SU-DHL-6 (cell line): ENCODE data around the gene ACE.

Experiments
- H2AFZ ChIP-seq: fragments of 200-600 bp; sonication (generic); 2 replicates; pipeline ENCODE4 v1.6.1; 2014; ENCODE audit warnings: low read depth, mild to moderate bottlenecking, moderate library complexity, mixed read lengths, antibody characterized with exemption, low read length; ENCODE audit not compliant: severe bottlenecking
- H3F3A ChIP-seq: fragments of 200-600 bp; shearing (Covaris generic); 2 replicates; pipeline ENCODE4 v1.6.0; 2016; ENCODE audit warnings: antibody characterized with exemption, mild to moderate bottlenecking; ENCODE audit not compliant: insufficient read depth
- H3K27ac ChIP-seq: fragments of 200-600 bp; sonication (generic); 2 replicates; pipeline ENCODE4 v1.5.1; 2016; ENCODE audit warnings: low read depth, mild to moderate bottlenecking, low read length, moderate library complexity, mixed read lengths
- H3K27me3 ChIP-seq: fragments of 200-600 bp; sonication (generic), shearing (Covaris generic); 2 replicates; pipeline ENCODE4 v1.6.0; 2014; ENCODE audit warnings: mild to moderate bottlenecking, low read length
- H3K36me3 ChIP-seq: fragments of 200-600 bp; sonication (generic); 2 replicates; pipeline ENCODE4 v1.6.1; 2014; ENCODE audit warnings: mild to moderate bottlenecking, low read length, mixed read lengths
- H3K4me2 ChIP-seq: fragments of 300-600, 200-600 bp; shearing (Covaris generic), sonication (generic); 2 replicates; pipeline ENCODE4 v1.6.0; 2014; ENCODE audit warnings: low read length, low read depth, mild to moderate bottlenecking; ENCODE audit not compliant: poor library complexity, severe bottlenecking
- H3K4me3 ChIP-seq: fragments of 200-600 bp; sonication (generic); 2 replicates; pipeline ENCODE4 v1.5.1; 2014; ENCODE audit warnings: antibody characterized with exemption, low read length, mild to moderate bottlenecking, mixed read lengths; ENCODE audit not compliant: insufficient read depth, poor library complexity, severe bottlenecking
- H3K79me2 ChIP-seq: fragments of 200-600 bp; sonication (generic); 2 replicates; pipeline ENCODE4 v1.6.1; 2014; ENCODE audit warnings: mild to moderate bottlenecking, low read length, moderate library complexity; ENCODE audit not compliant: insufficient read depth
- H3K9ac ChIP-seq: fragments of 200-600 bp; sonication (generic); 2 replicates; pipeline ENCODE4 v1.7.0; 2014; ENCODE audit warnings: mild to moderate bottlenecking, low read length
- H3K9me2 ChIP-seq: fragments of 200-600 bp; sonication (generic); replicated peaks from 2 replicates; pipeline ENCODE4 v1.6.1; 2014; ENCODE audit warnings: low read length; ENCODE audit not compliant: insufficient read depth
- H3K9me3 ChIP-seq: fragments of 200-600 bp; sonication (generic); 2 replicates; pipeline ENCODE4 v1.6.1; 2014; ENCODE audit warnings: low read length, mixed read lengths; ENCODE audit not compliant: insufficient read depth
- H4K20me1 ChIP-seq: fragments of 200-600 bp; sonication (generic); 2 replicates; pipeline ENCODE4 v1.6.1; 2014; ENCODE audit warnings: low read depth, mild to moderate bottlenecking, antibody characterized with exemption, low read length, moderate library complexity, mixed read lengths
- EZH2phosphoT487 ChIP-seq: fragments of 200-600 bp; sonication (generic), shearing (Covaris generic); conservative IDR thresholded peaks from 2 replicates; pipeline ENCODE4 v1.6.1; 2018; ENCODE audit warnings: mild to moderate bottlenecking, antibody characterized with exemption, low read length, moderate library complexity, mixed read lengths
- TF ChIP-seq, protein P1 (sequence below): fragments of 200-600 bp; sonication (generic); IDR thresholded peaks from one replicate; pipeline ENCODE4 v1.5.1; 2017; ENCODE audit warnings: antibody characterized with exemption, mild to moderate bottlenecking, low read length, moderate library complexity; ENCODE audit not compliant: insufficient read depth, poor library complexity, severe bottlenecking

The ACE gene

DNA sequence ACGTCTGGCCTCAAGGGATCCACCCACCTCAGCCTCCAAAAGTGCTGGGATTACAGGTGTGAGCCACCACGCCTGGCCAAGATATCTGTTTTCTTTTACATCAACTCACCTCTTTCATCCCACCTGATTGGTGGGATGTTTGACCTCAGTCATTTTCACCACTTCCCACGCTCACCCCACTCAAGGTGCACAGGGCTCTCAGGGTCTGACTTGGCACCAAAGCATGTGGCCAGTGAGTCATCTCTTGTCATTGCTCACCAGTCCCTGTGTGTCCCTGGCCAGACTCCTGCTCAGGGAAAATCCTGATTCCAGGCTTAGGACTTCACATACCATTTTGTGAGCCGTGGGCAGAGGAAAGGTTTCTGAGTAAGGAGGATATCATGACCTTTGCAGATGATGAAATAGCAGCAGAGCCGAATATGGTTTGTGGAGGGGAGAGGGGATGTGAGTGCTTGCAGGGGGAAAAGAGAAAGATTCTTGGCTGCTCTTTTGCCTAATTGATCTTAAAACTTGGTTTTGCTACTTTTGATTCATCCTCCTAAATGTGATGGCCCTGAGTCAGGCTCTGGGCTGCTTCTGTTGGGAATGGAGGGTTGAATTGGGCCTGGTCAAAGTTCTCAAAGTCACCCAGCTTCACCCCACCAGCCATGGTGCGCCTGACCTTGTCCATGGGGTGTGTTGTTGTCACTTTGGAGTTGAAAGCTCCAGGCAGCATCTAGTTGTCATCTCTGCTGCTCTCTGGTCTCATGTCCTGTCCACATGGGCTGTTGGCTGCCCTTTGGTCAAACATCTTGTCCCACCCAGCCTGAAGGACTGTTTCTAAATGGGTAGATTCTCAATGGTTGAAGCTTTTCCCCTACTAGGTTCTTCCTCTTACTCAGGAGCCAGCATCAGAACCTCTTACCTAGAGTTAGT, 40.3 kb downstream of the ACE start:
- Histone ChIP-seq H3K9me2 (no peaks in the 10 kb centered on the region), H3K27ac (no peak overlapping the region), H3K4me3 (no peak overlapping the region), H4K20me1 (no peaks in the 10 kb centered on the region), H3K4me2 (no peak overlapping the region), H3K79me2 (no peaks in the 10 kb centered on the region), H3K36me3 (no peaks in the 10 kb centered on the region), H3K9me3 (no peaks in the 10 kb centered on the region), H2AFZ (no peak overlapping the region), H3F3A (no peaks in the 10 kb centered on the region), H3K27me3 (no peaks in the 10 kb centered on the region; the same call in 1 of the 2 replicates), H3K9ac (no peak overlapping the region)
- TF ChIP-seq EZH2phosphoT487, result no peak
- TF ChIP-seq, protein P1, sequence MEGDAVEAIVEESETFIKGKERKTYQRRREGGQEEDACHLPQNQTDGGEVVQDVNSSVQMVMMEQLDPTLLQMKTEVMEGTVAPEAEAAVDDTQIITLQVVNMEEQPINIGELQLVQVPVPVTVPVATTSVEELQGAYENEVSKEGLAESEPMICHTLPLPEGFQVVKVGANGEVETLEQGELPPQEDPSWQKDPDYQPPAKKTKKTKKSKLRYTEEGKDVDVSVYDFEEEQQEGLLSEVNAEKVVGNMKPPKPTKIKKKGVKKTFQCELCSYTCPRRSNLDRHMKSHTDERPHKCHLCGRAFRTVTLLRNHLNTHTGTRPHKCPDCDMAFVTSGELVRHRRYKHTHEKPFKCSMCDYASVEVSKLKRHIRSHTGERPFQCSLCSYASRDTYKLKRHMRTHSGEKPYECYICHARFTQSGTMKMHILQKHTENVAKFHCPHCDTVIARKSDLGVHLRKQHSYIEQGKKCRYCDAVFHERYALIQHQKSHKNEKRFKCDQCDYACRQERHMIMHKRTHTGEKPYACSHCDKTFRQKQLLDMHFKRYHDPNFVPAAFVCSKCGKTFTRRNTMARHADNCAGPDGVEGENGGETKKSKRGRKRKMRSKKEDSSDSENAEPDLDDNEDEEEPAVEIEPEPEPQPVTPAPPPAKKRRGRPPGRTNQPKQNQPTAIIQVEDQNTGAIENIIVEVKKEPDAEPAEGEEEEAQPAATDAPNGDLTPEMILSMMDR, result no peak

DNA sequence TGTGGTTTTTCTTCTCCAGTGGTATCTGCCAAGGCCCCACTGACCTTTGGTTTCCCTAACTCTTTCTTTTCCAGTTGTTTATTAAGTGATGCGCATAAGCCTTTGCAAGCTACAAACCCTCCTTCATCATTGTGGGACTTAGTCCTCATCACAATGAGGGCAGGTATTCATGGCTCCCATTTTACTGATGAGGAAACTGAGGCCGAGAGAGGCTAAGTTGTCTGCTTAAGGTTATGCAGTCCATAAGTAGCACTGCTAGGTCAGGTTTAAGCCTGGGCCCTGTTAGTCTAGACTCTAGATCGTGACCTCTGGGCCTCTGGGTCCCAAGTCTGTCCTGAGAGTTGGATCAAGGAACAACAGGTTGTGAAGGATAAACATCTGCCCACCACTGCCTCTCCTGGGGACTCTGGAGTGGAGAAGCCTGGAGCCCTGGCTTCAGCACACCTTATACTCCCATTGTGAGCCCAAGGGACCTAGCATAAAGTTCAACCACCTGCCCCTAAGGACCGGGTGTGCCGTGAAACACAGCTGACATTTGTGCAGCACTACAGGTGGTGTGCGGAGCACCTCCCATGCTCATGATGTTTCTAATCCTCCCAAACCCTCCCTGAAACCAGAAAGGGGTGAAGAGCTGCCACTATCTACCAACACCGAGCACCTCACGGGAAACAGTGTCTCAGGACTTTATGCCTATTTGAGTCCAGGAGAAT, 41.1 kb downstream of the ACE start:
- no peak overlapping the region for H2AFZ ChIP-seq
- no peak overlapping the region for H3K9ac ChIP-seq
- no peaks in the 10 kb centered on the region for H3K9me2 ChIP-seq
- H3K27ac ChIP-seq, result no peak overlapping the region
- no peaks in the 10 kb centered on the region for H4K20me1 ChIP-seq
- no peak overlapping the region for H3K4me2 ChIP-seq
- H3K27me3 ChIP-seq, result no peaks in the 10 kb centered on the region; the same call in 1 of the 2 replicates
- H3K36me3 ChIP-seq, result no peaks in the 10 kb centered on the region
- no peaks in the 10 kb centered on the region for H3K79me2 ChIP-seq
- H3K9me3 ChIP-seq, result no peaks in the 10 kb centered on the region
- no peak overlapping the region for H3K4me3 ChIP-seq
- no peak for TF ChIP-seq EZH2phosphoT487
- TF ChIP-seq, protein P1, result no peak
- no peaks in the 10 kb centered on the region for H3F3A ChIP-seq

DNA sequence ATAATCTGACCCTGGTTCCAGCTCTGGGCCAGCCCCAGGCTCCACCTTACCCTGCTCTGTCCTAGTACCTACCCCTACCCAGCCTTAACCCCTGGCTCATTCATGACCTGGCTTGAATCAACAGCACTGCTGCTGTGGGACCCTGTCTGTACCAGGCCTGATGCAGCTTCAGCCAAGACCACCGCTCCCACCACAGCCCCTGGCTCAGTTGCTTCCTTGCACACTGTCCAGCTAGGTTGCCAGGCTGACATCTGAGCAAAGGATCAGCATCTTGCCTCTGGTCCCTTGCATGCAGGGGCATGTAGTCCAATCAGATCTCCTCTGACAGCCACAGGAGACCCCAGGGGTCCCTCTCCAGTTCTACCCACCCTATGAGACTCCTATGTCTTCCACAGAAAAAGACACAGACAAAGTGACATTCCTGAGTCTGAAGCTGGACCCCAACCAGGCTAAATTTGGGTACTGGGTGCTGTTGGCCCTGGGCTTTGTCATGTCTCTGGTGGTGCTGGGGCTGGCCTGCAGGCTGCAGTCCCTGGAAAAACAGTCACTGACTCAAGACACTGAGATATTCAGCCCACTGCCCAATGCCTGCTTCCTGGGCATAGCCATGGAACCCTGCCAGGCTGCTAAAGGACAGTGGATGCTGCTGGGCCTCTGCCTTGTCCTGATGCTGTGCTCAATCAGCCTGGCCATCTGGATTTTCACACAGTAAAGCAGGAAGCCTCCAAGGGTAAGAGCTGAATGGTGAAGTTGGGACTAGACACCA, 42.4 kb downstream of the ACE start:
- Histone ChIP-seq H2AFZ (no peak overlapping the region), H3K4me2 (no peak overlapping the region), H3K27ac (no peak overlapping the region), H3F3A (no peaks in the 10 kb centered on the region), H4K20me1 (no peaks in the 10 kb centered on the region), H3K79me2 (no peaks in the 10 kb centered on the region), H3K9me3 (no peaks in the 10 kb centered on the region), H3K36me3 (no peaks in the 10 kb centered on the region), H3K9me2 (no peaks in the 10 kb centered on the region), H3K4me3 (no peak overlapping the region), H3K9ac (no peak overlapping the region), H3K27me3 (no peaks in the 10 kb centered on the region; the same call in 1 of the 2 replicates)
- no peak for TF ChIP-seq EZH2phosphoT487
- TF ChIP-seq, protein P1, result no peak
